ENCODE results near the gene TEX48.
A peak's percentile ranks its signal among the peaks of the same experiment; 100 is the strongest.

Gene TEX48, protein sequence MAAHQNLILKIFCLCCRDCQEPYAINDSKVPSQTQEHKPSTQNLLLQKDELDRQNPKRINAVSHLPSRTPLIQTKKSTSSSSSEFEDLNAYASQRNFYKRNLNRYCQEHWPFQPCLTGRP

DNA sequence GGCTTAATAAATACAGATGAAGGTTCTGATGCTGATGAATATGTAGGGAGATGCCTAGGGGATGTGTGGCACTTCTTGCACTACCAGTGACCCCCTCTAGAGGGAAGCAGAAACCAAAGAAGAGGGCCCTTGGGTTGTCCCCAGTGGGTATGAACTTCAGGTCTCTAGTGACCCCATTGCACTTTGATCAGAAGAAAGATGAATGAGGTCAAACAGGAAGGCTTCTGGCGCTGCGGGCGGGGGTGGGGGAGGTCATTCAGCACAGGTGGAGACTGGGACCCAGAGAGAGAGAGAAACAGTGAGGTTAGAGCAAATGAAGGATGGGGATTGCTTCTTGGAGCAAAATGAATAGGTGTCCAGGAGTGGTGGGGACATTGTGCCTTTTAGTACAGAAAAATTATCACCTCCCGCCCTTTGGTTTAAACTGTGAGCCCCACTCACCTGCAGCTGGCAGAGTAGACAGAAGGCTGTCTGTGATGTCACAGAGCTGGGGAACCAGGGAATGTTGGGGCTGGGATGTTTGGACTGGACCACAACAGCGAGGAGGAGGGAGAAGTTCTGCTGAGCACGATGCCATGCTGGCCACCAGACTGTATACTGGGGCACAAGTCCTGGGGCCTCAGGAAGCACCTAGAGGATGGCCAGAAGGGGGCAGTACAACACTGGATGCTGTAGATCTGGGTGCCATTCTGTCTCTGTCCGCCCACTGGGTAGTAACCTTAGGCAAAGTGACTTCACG, at the start of gene TEX48:
Gene TEX48, minus strand, starts transcription at position 599 of the 739 bp plus-strand sequence. CDS start 10,469 bp downstream, outside the sequence.
- DNase-seq (ENCODE audit: low spot score) = peak; percentile 49

DNA sequence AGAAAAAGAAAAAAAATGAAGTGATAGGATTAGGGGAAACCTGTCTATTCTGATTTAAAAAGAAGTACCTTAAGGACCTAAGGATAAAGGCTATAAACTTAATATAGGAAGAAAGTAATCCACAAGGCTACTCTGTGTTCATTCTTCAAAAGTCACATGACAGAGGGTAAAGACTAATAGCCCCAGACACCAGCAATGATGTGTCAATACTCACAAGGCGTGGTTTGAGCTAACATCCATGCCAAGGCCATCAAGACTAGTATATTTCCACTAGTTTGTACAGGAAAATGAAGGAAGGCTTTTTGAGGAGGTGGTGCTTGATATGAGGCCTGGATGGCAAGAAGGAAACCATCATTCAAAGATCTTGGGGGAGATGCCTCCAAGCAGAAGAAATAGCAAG, 49.7 kb upstream of the TEX48 start:
- no peak for DNase-seq (ENCODE audit: low spot score)

DNA sequence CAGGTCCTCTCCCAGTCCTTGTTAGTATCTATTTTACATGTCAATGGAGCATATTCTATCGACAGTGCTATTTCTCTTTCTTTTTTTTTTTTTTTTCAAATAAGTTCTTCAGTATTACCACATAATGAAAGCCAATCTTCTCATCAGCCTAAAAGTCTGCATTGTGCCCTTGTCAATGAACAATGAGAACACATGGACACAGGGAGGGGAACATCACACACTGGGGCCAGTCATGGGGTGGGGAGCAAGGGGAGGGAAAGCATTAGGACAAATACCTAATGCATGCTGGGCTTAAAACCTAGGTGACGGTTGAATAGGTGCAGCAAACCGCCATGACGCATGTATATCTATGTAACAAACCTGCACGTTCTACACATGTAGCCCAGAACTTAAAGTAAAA, 47.7 kb upstream of the TEX48 start:
- no peak for DNase-seq (ENCODE audit: low spot score)

- DNase-seq (ENCODE audit: low spot score) = no peak
Measured at GRCh38 chr9:114725930-114726329, 43.9 kb upstream of the TEX48 start.

GRCh38 chr9:114724744-114725143, 42.8 kb upstream of the TEX48 start:
- no peak for DNase-seq (ENCODE audit: low spot score)

- DNase-seq (ENCODE audit: low spot score) = peak; percentile 29
Measured at GRCh38 chr9:114723931-114724330, 41.9 kb upstream of the TEX48 start.

GRCh38 chr9:114722937-114723620, 41.1 kb upstream of the TEX48 start:
- no peak for DNase-seq (ENCODE audit: low spot score)

DNA sequence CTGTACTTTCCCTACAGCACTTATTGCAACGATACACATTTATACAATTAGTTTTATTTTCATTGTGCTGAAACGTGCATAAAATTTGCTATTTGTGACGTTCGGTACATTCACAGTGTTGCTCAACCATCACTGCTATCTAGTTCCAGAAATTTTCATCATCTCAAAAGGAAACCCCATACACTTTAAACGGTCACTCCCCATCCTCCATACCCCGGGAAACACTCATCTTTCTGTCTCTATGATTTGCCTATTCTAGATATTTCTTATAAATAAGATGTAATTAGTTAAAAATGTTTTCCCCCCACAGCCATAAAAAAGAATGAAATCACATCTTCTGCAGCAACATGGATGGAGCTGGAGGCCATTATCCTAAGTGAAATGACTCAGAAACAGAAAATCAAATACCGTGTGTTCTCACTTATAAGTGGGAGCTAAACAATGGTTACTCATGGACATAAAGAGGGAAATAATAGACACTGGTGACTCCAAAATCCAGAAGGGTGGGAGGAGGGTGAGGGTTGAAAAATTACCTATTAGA, 40.2 kb upstream of the TEX48 start:
- DNase-seq (ENCODE audit: low spot score) = no peak

DNA sequence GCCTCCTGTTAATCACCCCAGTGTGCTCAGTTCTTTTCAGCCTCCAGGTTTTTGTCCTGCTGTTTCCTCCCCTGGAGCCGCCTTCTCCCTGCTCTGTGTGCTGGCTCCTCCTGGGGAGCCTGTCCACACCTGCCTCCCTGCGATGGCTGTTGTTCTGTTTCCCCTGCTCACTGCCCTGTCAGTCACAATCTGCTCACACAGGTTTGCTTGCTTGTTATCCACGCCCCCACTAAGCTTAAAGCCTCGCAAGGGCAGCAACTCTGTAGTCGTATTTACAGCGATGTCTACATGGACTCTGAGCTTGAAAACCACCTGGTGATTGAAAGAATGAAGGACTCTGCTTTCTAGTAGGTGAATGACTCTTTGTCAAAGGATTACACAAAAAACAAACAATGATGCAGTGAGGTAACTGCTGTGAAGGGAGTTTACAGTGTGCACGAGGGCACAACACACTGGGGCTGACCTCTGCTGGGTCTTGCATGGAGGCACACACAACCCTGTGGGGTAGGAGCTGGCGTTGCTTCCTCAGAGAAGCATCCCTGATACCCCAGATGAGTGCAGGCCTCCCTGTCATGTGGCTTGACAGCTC, 39.6 kb upstream of the TEX48 start:
- DNase-seq (ENCODE audit: low spot score) = no peak

DNA sequence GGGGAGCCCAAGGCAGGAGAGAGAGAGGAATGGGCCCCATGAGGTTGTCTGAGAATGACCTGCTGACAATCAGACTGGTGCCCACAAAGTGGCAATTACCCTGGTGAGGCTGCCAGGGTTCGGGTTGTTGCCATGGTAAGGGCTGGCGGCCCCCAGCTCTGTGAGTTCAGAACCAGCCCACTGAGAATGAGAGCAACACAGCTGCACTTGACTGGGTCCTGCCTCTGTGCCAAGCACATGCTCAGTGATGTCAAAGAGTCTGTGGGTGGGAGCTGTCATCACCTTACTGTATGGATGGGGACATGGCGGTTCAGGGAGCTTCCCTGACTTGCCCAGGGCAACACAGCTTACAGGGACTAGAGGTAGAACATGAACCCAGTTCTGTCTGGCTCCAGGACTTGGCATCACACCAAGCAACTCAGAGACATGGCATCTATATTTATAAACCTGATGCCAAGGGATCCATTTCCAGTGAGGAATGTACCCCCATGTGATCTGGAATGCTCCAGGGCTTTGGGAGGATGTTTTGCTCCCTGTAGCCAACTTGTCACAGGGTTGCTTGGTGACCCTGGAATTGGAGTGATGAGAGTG, 38.2 kb upstream of the TEX48 start:
- DNase-seq (ENCODE audit: low spot score) = no peak

GRCh38 chr9:114719290-114719689, 37.3 kb upstream of the TEX48 start:
- DNase-seq (ENCODE audit: low spot score) = no peak

- DNase-seq (ENCODE audit: low spot score) = no peak
Measured at GRCh38 chr9:114718801-114719221, 36.8 kb upstream of the TEX48 start.

- no peak for DNase-seq (ENCODE audit: low spot score)
Measured at GRCh38 chr9:114717908-114718486, 36.0 kb upstream of the TEX48 start.

- DNase-seq (ENCODE audit: low spot score) = no peak
Measured at GRCh38 chr9:114709636-114710035, 27.6 kb upstream of the TEX48 start.

- no peak for DNase-seq (ENCODE audit: low spot score)
Measured at GRCh38 chr9:114706711-114707110, 24.7 kb upstream of the TEX48 start.

GRCh38 chr9:114701988-114702387, 20.0 kb upstream of the TEX48 start:
- no peak for DNase-seq (ENCODE audit: low spot score)

- DNase-seq (ENCODE audit: low spot score) = no peak
Measured at GRCh38 chr9:114697951-114698351, 16.0 kb upstream of the TEX48 start.

GRCh38 chr9:114696814-114697544, 15.0 kb upstream of the TEX48 start:
- peak; percentile 31 for DNase-seq (ENCODE audit: low spot score)

GRCh38 chr9:114695948-114696347, 14.0 kb upstream of the TEX48 start:
- DNase-seq (ENCODE audit: low spot score) = no peak

- no peak for DNase-seq (ENCODE audit: low spot score)
Measured at GRCh38 chr9:114694719-114695269, 12.8 kb upstream of the TEX48 start.

DNA sequence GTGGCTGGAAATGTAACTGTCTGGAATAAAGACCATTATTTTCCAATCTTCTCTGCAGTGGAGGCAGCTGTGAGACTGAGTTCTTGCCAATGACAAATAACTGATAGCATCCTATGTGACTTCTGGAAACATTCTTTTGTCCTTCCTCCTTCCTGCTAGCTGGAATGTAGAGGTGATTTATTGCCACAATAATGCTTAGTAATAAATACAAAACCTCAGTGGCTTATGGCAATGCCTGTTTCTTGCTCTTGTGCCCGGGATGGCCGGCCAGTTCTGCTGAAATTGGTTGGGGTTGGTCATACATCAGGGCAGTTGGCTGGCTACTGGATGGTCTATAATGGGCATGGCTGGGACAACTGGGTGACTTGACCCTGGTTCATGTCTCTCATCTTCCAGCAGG, 12.2 kb upstream of the TEX48 start:
- DNase-seq (ENCODE audit: low spot score) = peak; percentile 22
